EH (cell line): ENCODE results near the gene AKT1S1.
"Not testable (repeated sequence)": the region's sequence is repeated elsewhere in the genome, so short reads cannot be mapped to it uniquely, and the experiment has no call there.

Experiments
- DNase-seq: peaks from one replicate; pipeline ENCODE4 v3.0.0-alpha.2; 2015; ENCODE audit warnings: low read depth

Gene AKT1S1

GRCh38 chr19:49877020-49877878 lies at the start of gene AKT1S1, which contains the start of gene TBC1D17:
TSS of gene AKT1S1 (minus strand) at chr19:49877355. CDS start at chr19:49873295, 4,060 bp downstream.
TSS of gene TBC1D17 (plus strand) at chr19:49877702. CDS start at chr19:49877724, 22 bp downstream.
- DNase-seq: peak; percentile 100

- no peak for DNase-seq
Observed at GRCh38 chr19:49926515-49926914, 49.4 kb upstream of the AKT1S1 start.

DNA sequence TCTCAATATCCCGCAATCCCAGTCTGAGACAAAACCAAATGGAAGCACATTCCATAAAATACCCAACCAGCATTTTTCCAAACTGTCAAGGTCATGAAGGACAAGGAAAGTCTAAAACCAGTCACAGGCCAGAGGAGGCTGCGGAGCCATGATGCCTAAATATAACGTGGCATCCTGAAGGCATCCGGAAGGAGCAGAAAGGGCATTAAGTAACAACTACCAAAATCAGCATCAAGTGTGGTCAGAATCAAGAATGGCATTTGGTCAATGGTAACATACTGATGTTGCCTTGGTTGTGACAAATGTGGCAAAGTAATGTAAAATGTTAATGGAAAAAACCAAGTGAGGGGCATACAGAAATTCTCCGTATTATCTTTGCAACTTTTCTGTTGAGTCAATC lies 48.3 kb upstream of the AKT1S1 start:
- DNase-seq: no peak

- DNase-seq: not testable (repeated sequence)
Observed at GRCh38 chr19:49924881-49925210, 47.7 kb upstream of the AKT1S1 start.

GRCh38 chr19:49924004-49924880 lies 47.1 kb upstream of the AKT1S1 start:
- DNase-seq: no peak

GRCh38 chr19:49923055-49924003 lies 46.2 kb upstream of the AKT1S1 start:
- DNase-seq: no peak

DNA sequence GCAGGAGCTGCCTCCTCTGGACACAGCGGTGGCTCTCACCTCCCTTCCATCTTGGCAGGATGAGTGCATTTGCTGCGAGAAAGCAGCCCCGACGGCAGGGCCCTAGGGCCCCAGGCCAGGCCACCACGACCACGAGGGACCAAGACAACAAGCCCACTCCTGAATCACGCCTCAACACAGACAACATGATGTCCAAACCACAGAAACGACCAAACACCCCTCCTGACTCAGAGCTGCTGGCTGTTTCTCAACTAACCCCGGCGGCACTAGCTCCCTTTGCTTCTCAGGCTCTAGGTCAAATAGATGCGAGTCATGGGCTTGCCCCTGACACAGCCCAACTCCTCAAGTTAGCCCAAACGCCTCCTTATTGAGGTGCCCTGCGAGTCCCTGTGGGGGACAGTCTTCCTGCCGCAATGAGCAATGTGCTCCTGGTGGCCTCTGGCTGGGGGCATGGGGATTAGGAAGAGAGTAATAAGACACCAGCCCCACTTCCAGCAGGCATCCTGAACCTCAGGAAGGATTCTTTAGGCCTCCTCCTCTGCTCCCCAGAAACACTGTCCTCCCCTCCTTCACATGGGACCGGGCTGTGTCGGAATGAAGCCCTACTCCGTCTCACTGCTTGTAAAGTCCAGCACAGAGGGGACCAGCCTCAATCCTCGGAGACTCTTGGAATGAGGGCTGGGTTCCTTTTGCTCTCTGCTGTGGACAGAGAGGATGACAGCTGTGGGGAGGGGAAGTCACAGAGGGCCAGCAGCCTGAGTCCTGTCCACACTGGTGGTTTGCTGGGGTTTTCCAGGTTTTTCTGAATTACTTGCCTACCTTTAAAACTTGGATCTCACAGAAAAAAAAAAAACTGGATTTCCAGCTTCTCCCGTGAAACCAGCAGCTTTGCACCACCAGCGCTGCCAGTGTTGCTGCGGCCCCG lies 45.0 kb upstream of the AKT1S1 start:
- peak; percentile 69 for DNase-seq

DNA sequence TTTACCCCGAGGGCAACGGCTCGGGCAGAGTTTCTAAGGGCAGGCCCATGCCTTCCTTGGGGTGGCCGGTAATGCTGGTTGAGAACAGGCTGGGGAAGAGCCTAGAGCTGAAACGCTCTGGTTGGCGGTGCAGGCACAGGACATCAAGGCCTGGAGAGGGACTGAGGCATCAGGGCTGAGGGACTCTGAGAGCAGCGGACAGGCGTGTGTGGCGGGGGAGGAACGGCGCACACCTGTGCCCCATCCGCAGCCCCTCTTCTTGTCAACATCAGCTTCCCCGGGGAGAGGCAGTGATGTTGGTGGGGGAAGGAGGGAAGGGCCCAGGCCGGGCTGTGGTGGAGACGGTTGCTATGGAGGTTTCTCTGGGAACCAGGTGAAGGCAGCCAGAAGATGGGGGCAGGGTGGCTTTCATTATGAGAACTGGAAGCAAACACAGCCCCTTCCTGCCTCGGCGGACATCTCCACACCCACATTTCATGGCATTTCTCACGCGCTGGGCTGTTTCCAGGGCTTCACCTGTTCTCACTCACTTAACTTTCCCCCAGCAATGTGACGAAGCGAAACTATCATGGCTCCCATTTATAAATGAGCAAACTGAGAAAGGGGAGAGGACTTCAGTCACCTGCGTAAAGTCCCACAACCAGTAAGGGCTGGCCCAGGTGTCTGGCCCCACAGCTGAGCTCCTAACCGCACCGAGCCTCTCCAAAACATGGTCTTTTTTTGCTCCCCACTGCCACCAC lies 43.6 kb upstream of the AKT1S1 start:
- DNase-seq: no peak

DNA sequence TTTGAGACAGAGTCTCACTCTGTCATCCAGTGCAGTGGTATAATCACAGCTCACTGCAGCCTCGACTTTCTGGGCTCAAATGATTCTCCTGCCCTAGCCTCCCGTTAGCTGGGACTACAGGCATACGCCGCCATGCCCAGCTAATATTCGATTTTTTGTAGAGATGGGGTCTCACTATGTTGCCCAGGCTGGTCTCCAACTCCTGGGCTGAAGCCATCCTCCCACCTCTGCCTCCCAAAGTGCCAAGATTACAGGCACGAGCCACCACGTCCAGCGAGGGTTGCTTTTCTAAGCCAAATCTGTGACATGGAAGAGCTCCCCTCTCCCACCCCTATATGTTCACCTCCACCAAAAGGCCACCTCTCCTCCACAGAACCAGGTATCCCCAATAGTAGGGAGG lies 40.9 kb upstream of the AKT1S1 start:
- no peak for DNase-seq

DNA sequence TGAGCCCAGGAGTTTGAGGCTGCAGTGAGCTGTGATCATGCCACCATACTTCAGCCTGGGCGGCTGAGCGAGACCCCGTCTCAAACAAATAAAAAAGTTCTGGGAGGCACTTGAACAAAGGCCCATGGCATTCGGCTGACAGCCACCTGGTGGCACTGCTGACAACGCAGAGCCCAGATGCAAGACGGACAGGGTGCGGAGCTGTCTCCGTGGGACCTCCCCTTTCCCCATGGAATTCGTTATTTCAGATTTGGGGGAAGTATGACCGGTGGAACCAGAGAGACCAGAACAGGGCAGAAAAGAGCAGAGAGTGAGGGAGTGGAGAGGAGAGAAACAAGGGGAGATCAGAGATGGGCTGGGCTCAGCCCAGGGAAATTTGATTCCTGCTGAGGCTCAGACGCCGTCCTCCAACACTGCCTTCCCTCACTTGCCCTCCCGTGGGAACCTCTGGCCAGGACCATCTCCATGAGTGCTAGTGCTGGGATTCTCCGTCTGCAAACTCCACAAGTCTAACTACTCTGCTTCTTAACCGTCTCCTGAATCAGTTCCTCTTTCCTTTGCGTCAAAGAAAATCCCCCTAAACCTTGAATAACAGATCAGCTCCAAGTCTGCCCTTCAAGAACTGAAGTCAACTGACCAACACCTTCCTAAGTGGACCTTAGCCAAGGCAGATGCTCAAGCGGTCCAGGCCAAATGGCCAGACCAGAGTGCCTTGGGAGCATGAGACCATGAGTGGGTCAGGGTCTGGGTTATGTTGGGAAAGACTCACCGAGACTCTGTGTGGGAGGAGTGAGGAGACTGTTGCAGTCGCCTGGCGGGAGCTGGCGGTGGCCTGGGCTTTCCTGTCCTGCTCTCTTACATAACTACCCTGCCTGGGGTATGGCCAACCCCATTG lies 39.9 kb upstream of the AKT1S1 start:
- DNase-seq: no peak

DNA sequence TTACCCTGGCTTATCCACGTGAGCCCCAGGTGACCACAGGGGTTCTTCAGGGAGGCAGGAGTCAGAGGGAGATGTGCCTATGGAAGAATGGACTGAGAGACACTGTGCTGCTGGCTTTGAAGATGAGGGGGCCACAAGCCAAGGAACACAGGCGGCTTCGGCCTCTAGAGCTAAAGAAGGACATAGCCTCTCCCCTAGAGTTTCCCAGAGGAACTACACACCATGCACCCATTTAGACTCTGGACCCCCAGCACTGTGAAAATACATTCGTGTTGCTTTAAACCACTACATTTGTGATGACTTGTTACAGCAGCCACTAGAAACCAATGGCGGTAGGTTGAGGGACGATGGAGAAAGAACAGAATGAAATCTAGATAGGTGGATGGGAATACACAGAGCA lies 38.1 kb upstream of the AKT1S1 start:
- no peak for DNase-seq

DNA sequence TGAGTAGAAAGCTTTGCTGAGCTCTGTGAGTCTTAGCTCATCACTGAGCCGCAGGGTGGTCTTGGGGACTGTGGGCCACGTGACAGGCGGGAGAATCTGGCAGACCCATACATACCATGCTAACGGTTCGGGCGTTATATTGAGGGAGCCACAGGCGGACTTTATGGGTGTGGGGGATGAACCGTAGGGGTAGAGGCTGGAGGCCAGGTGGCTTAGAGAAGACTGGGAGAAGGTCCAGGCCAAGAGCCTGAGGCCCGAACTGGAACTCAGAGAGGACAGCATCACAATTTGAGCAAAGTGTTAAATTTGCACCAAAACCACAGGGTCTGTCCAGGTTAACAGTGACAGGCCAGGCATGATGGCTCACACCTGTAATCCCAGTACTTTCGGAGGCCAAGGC lies 36.6 kb upstream of the AKT1S1 start:
- DNase-seq: no peak

DNA sequence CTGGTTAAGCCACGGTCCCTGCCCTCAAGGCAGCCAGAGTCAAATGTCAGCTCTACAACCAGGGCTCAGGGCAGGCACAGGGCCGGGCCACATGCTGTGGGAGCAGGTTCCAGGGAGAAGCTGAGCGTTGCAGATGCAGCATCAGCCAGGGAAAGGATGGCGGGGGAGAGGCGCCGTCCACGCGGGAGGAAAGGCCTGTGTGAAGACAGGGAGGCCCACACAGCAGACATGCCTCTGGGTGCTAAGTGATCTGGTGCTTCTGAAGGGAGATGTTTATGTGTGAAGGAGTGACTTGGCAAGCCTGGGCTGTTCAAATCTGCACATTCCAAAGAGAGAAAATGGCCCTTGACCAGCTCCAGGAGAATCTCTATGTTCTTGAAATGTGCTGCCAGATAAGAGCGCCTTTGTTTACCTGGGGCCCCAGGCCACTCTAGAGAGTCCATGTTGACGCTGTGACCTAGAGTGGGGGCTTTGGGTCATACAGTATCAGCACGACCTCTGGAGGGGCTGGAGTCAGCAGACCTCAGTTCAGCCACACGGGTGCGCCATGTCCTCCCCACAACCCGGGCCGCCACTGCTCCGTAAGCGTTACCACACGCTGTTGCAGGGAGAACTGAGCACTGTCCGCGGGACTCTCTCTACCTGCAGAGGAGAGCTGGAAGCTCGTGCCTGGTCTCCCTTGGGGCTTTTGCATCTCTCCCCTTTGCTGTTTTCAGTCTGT lies 36.0 kb upstream of the AKT1S1 start:
- no peak for DNase-seq

DNA sequence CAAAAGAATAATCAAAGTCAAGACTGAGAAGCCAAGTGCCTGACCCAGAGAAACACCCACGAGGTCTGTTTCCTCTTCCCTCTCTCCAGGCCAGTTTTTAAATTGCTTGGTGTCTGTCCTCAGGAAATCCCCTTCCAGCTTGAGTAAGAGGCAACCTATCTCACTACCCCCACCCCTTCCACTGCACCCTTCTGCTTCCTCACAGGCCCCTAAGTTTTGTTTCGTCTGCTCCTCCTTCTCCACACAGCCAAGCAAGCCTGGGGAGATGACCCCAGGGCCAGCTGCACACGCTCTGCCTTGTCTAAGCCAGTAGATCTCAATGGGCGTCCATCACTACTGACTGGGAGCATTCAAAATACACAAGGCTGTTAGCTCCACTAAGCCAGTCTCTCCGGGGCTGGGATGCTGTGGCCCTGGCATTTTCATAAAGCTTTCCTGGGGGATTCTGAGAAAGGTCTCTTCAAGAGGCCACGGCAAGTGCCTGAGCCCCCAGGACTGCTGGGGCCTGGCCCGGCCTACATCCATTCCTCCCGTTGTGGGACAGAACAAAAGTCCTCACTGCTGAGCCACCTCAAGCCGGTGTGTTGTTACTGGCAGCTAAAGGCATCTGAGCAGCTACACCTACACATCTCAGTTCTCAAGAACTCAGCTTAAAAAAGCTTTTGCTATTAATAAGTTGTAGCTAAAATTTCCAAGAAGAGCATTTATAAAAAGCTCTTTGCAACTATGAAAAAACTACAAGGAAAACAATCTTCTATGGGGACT lies 34.4 kb upstream of the AKT1S1 start:
- DNase-seq: no peak

DNA sequence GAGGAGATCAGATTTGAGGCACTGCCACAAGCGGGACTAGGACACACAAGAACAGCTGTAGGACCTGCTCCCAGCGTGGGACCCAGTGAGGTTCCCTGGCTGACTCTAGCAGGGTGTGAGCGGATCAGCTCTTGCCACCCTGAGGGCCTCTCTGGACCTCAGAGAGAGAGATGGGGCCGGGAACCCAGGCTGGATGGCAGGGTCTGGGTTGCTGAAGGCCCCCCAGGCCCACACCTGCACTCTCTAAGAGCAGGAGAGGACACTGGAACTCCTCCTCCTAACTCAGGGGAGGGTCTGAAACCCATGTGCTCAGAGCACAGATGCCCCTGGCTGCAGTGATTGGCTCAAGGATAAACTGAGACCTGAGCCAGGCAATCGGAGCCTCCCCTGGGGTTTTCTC lies 33.0 kb upstream of the AKT1S1 start:
- no peak for DNase-seq

- no peak for DNase-seq
Observed at GRCh38 chr19:49908480-49909420, 31.6 kb upstream of the AKT1S1 start.
